H9 (cell line): ENCODE results near the gene IGSF3. TPM values are rescaled to one million over a fixed set of nuclear protein-coding genes. Genes with fewer than 3 reads are reported as not detected.

Experiments used
- DNase-seq: peaks from one replicate; pipeline ENCODE4 v3.0.0-alpha.2; 2017
- H2AFZ ChIP-seq: one replicate; pipeline ENCODE4 v1.6.1; 2013; ENCODE audit warnings: mild to moderate bottlenecking, low read length, control low read depth, moderate library complexity
- H2AK5ac ChIP-seq: 2 replicates; pipeline ENCODE4 v1.6.1; 2013; ENCODE audit warnings: low read length, control low read depth, mixed read lengths; ENCODE audit not compliant: insufficient read length
- H2BK120ac ChIP-seq: one replicate; pipeline ENCODE4 v1.6.1; 2013; ENCODE audit warnings: low read depth, mild to moderate bottlenecking, low read length, control low read depth, inconsistent platforms; ENCODE audit not compliant: poor library complexity, severe bottlenecking
- H2BK12ac ChIP-seq: 2 replicates; pipeline ENCODE4 v1.6.1; 2013; ENCODE audit warnings: low read length, control low read depth, mixed read lengths, low read depth; ENCODE audit not compliant: insufficient read length
- H2BK15ac ChIP-seq: 2 replicates; pipeline ENCODE4 v1.6.1; 2013; ENCODE audit warnings: low read depth, low read length, control low read depth
- H2BK20ac ChIP-seq: one replicate; pipeline ENCODE4 v1.6.1; 2013; ENCODE audit warnings: low read depth, mild to moderate bottlenecking, low read length, control low read depth, inconsistent platforms; ENCODE audit not compliant: poor library complexity, severe bottlenecking
- H2BK5ac ChIP-seq: 2 replicates; pipeline ENCODE4 v1.6.1; 2013; ENCODE audit warnings: low read length, control low read depth, mixed read lengths; ENCODE audit not compliant: insufficient read length
- H3K14ac ChIP-seq: 2 replicates; pipeline ENCODE4 v1.6.1; 2013; ENCODE audit warnings: low read length, control low read depth; ENCODE audit not compliant: insufficient read depth
- H3K18ac ChIP-seq: 2 replicates; pipeline ENCODE4 v1.6.1; 2013; ENCODE audit warnings: low read depth, mild to moderate bottlenecking, mixed read lengths, low read length, control low read depth; ENCODE audit not compliant: insufficient read length
- H3K23ac ChIP-seq: 2 replicates; pipeline ENCODE4 v1.6.1; 2013; ENCODE audit warnings: low read length, control low read depth, mixed read lengths, low read depth; ENCODE audit not compliant: insufficient read length
- H3K23me2 ChIP-seq: 2 replicates; pipeline ENCODE4 v1.6.1; 2013; ENCODE audit warnings: low read depth, mild to moderate bottlenecking, mixed read lengths, low read length, control low read depth; ENCODE audit not compliant: insufficient read length, poor library complexity, severe bottlenecking
- H3K27ac ChIP-seq: 2 replicates; pipeline ENCODE4 v1.5.1; 2013; ENCODE audit warnings: low read length, control low read depth, mixed read lengths, low read depth; ENCODE audit not compliant: insufficient read length
- H3K27me3 ChIP-seq: 2 replicates; pipeline ENCODE4 v1.6.1; 2013; ENCODE audit warnings: low read length, control low read depth, inconsistent platforms; ENCODE audit not compliant: insufficient read depth
- H3K4ac ChIP-seq: 2 replicates; pipeline ENCODE4 v1.6.1; 2013; ENCODE audit warnings: low read depth, mild to moderate bottlenecking, control low read depth, inconsistent platforms, low read length, moderate library complexity
- H3K4me1 ChIP-seq: 2 replicates; pipeline ENCODE4 v1.6.1; 2013; ENCODE audit warnings: low read length, control low read depth, inconsistent platforms; ENCODE audit not compliant: insufficient read depth
- H3K4me2 ChIP-seq: 2 replicates; pipeline ENCODE4 v1.6.1; 2013; ENCODE audit warnings: low read length, control low read depth, mixed read lengths; ENCODE audit not compliant: insufficient read length, insufficient read depth
- H3K56ac ChIP-seq: 2 replicates; pipeline ENCODE4 v1.6.1; 2013; ENCODE audit warnings: low read depth, mild to moderate bottlenecking, mixed read lengths, low read length, control low read depth; ENCODE audit not compliant: insufficient read length
- H3K79me1 ChIP-seq: 2 replicates; pipeline ENCODE4 v1.6.1; 2013; ENCODE audit warnings: low read depth, mild to moderate bottlenecking, moderate library complexity, low read length, control low read depth, inconsistent platforms; ENCODE audit not compliant: insufficient read depth, poor library complexity, severe bottlenecking
- H3K79me2 ChIP-seq: 2 replicates; pipeline ENCODE4 v1.6.1; 2013; ENCODE audit warnings: low read length, control low read depth, inconsistent platforms; ENCODE audit not compliant: insufficient read depth
- H3K9ac ChIP-seq: 2 replicates; pipeline ENCODE4 v1.6.1; 2013; ENCODE audit warnings: low read length, control low read depth, mixed read lengths; ENCODE audit not compliant: insufficient read length; ENCODE audit errors: extremely low read depth
- H3K9me3 ChIP-seq: one replicate; pipeline ENCODE4 v1.6.1; 2013; ENCODE audit warnings: low read depth, low read length, inconsistent platforms; ENCODE audit not compliant: control insufficient read depth
- H3T11ph ChIP-seq: one replicate; pipeline ENCODE4 v1.6.1; 2013; ENCODE audit warnings: mild to moderate bottlenecking, low read length, control low read depth, inconsistent platforms
- H4K20me1 ChIP-seq: one replicate; pipeline ENCODE4 v1.6.1; 2013; ENCODE audit not compliant: control insufficient read depth, insufficient read length, insufficient read depth
- H4K5ac ChIP-seq: 2 replicates; pipeline ENCODE4 v1.6.1; 2013; ENCODE audit warnings: low read depth, mild to moderate bottlenecking, mixed read lengths, low read length, control low read depth; ENCODE audit not compliant: insufficient read length
- H4K8ac ChIP-seq: replicated peaks from 2 replicates; pipeline ENCODE4 v1.6.1; 2013; ENCODE audit warnings: low read length, control low read depth, mixed read lengths, low read depth; ENCODE audit not compliant: insufficient read length
- H4K91ac ChIP-seq: 2 replicates; pipeline ENCODE4 v1.6.1; 2013; ENCODE audit warnings: low read depth, mild to moderate bottlenecking, moderate library complexity, mixed read lengths, low read length, control low read depth; ENCODE audit not compliant: insufficient read length
- H3K27ac Mint-ChIP-seq, 3 experiments: 2 replicates in 2 of 3; 3 replicates in 1 of 3; pipeline ENCODE4 v1.8.0; 2020 to 2021; ENCODE audit warnings: mixed read lengths in 3 of 3, mild to moderate bottlenecking in 1 of 3, moderate library complexity in 1 of 3
- H3K27me3 Mint-ChIP-seq: 2 replicates; pipeline ENCODE4 v1.8.0; 2021; ENCODE audit warnings: low read depth, mild to moderate bottlenecking, moderate library complexity, mixed read lengths
- H3K36me3 Mint-ChIP-seq, 3 experiments: 2 replicates in 2 of 3; 3 replicates in 1 of 3; pipeline ENCODE4 v1.8.0; 2020 to 2021; ENCODE audit warnings: low read depth in 3 of 3, mixed read lengths in 3 of 3; ENCODE audit not compliant: insufficient read depth in 1 of 3
- H3K4me1 Mint-ChIP-seq, 2 experiments: 2 replicates each; pipeline ENCODE4 v1.8.0; 2020; ENCODE audit warnings: mixed read lengths in 2 of 2
- H3K4me3 Mint-ChIP-seq, 2 experiments: 2 replicates in 1 of 2; 3 replicates in 1 of 2; pipeline ENCODE4 v1.8.0; 2020 to 2021; ENCODE audit warnings: mild to moderate bottlenecking in 2 of 2, mixed read lengths in 2 of 2, moderate library complexity in 1 of 2
- H3K9me3 Mint-ChIP-seq, 2 experiments: 2 replicates in 1 of 2; 3 replicates in 1 of 2; pipeline ENCODE4 v1.8.0; 2020; ENCODE audit warnings: mild to moderate bottlenecking in 2 of 2, mixed read lengths in 2 of 2, moderate library complexity in 1 of 2
- CTCF ChIP-seq: fragments of 200-600 bp; sonication (generic); conservative IDR thresholded peaks from 3 replicates; pipeline ENCODE4 v1.8.0; 2021; ENCODE audit warnings: antibody characterized with exemption, mild to moderate bottlenecking
- WGBS: extraction: QIAGEN DNeasy Blood & Tissue Kit; methylation state at CpG from one replicate; pipeline ENCODE4 v1.1.7; 2013; ENCODE audit warnings: missing lambda C conversion rate, low lambda C conversion rate, mixed read lengths; ENCODE audit not compliant: insufficient read length; ENCODE audit errors: extremely low coverage; 5-methylcytosine and 5-hydroxymethylcytosine counted together
- total RNA-seq: library from RNA; stranded (reverse); gene quantifications from 2 replicates; pipeline ENCODE4 v1.2.1, GENCODE V29; 2021

The IGSF3 gene
- total RNA-seq, 1 experiment from 2014 or later: 19.1 TPM

DNA sequence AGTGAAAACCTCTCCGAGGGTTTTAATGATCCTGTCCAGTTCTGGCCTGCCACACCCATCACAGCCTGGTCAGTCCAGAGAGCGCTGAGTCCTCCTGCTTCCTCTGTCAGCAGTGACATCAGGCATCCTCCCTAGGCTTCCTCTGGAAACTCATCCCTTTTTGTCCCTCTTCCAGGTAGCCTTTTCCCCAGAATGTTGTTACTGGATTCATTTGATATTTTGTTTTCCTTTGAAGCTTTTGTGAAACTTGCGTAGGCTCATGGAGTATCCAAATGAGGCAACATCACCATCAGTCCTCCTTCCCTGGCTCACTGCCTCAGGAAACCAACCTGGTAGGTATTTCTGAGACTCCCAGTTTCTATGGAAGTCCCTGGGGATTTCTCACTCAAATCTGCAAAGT lies 27.0 kb upstream of the IGSF3 start:
- Histone ChIP-seq H3K9ac (no peak overlapping the region), H4K20me1 (no peaks in the 10 kb centered on the region), H3K79me1 (no peaks in the 10 kb centered on the region), H4K5ac (no peak overlapping the region), H3K9me3 (no peaks in the 10 kb centered on the region), H3K14ac (no peak overlapping the region), H3K18ac (no peak overlapping the region), H2AFZ (no peak overlapping the region), H3K4ac (no peak overlapping the region), H2AK5ac (no peak overlapping the region), H2BK12ac (no peak overlapping the region), H3K23me2 (no peaks in the 10 kb centered on the region), H3T11ph (no peak overlapping the region), H2BK5ac (no peak overlapping the region), H3K56ac (no peak overlapping the region), H3K23ac (no peak overlapping the region), H4K91ac (no peak overlapping the region), H2BK120ac (no peak overlapping the region), H3K79me2 (no peaks in the 10 kb centered on the region), H3K4me1 (peaks cover 10% of the 10 kb centered on the region), H2BK15ac (no peak overlapping the region), H3K27me3 (no peaks in the 10 kb centered on the region), H3K4me2 (no peak overlapping the region), H4K8ac (no peak overlapping the region), H2BK20ac (no peak overlapping the region), H3K27ac (no peak overlapping the region)
- H3K9me3 Mint-ChIP-seq: no peaks in the 10 kb centered on the region
- no peak overlapping the region for H3K4me3 Mint-ChIP-seq
- no CpG with 5 or more reads among the region's 3 CpGs for WGBS
- no peaks in the 10 kb centered on the region for H3K27me3 Mint-ChIP-seq
- H3K36me3 Mint-ChIP-seq: no peaks in the 10 kb centered on the region; a peak in 2 of 7 replicates
- H3K27ac Mint-ChIP-seq: no peak overlapping the region
- TF ChIP-seq CTCF: no peak
- DNase-seq: no peak
- H3K4me1 Mint-ChIP-seq: peaks cover 15 to 30% of the 10 kb centered on the region in 2 experiments
